HG02798 (cell line): ENCODE data around the gene NAP1L1.

Source experiments
- ATAC-seq: cut with Tn5 transposase; IDR thresholded peaks from one replicate; pipeline ENCODE4 v1.9.1; 2021; ENCODE audit warnings: mild to moderate bottlenecking; ENCODE audit not compliant: unreplicated experiment, poor library complexity

Gene NAP1L1

DNA sequence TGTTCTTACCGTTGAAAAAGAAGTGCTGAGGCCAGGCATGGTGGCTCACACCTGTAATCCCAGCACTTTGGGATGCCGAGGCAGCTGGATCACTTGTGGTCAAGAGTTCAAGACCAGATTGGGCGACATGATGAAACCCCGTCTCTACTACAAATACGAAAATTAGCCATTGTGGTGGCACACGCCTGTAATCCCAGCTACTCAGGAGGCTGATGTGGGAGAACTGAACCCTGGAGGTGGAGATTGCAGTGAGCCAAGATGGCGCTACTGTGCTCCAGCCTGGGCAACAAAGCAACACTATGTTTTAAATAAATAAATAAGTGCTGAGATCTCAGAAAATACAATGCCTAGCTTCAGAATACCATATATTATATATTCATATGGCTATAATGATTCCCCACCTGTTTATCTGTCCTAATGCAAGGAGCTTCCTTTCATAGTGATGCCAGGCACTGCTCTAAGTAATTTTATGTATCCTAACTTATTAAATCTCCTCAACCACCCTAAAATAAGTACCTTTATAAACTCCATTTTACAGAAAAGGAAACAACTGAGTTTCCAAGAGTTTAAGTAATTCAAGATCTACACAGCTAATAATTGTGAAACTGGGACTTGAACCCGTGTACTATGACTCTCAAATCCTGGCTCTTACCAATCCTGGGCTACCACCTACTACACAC is 60.2 kb downstream of the NAP1L1 start:
- ATAC-seq, result no peak

GRCh38 chr12:76023069-76023690 is 61.3 kb downstream of the NAP1L1 start:
- ATAC-seq, result no peak

GRCh38 chr12:76022506-76022905 is 62.0 kb downstream of the NAP1L1 start:
- no peak for ATAC-seq

DNA sequence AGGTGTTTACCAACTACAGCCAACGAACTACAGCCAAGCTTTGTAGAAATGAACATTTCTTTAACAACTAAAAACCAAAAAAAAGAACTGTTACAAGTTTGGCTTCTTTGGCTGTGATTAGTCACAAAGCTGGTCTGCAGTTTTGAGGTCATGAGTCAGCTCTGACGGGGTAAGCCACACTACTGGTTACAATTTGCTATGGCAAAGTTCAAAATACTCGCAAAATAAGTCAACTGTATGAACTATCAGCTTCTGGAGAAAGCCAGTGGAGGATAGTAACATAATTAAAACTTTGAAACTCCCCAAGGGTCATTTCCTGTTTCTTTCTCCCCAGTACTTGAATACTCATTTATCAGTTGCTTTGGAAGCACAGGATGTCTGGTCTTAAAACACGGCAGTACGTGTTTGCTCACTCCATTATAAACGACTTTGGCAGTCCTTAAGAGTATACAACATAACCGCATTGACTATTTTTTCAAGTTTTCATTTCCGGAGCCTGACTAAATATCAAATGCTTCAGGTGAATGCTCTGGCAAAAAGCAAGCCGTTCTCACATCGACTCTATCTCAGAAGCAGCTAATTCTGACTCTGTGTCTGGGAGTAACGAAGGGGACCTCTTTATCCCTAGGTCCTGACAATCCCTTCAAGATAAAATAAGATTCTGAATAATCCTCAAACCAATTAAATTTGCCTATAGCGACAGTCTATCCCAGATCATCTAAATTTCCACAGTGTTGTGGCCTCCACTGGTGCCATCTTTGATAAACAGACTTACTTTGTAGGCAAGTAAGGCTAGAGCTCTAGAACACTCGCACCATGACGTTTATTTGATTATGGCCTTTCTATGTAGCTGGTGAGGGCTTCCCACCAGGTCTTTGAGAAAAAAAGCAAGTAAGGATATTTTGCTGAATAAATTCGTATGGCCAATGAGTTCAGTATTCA is 63.5 kb downstream of the NAP1L1 start:
- ATAC-seq, result peak; percentile 53

- peak; percentile 59 for ATAC-seq
Observed at GRCh38 chr12:76020281-76020680, 64.2 kb downstream of the NAP1L1 start.

GRCh38 chr12:76018672-76019071 is 65.8 kb downstream of the NAP1L1 start:
- no peak for ATAC-seq

GRCh38 chr12:76018111-76018510 is 66.4 kb downstream of the NAP1L1 start:
- no peak for ATAC-seq

- ATAC-seq, result no peak
Observed at GRCh38 chr12:76014007-76014406, 70.5 kb downstream of the NAP1L1 start.

DNA sequence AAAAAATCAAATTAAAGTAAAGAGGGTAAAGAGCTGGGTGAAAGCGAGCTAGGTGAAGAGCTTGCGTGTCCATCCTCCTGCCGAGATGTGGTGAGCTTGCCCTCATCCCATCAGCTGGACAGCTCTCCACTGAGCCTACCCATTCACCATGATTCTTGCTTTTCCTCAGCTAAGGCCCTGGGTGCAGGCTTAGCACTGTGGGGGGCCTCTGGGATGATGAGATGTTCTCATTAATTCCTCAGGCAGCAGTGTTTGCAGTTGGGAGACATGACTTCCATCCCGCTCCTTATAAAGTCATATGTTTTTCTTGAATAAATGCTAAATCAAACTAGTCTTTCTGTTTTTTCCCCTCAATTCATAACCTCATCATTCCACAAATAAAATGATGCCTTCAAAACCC is 70.9 kb downstream of the NAP1L1 start:
- ATAC-seq, result no peak

- ATAC-seq, result no peak
Observed at GRCh38 chr12:76012644-76013043, 71.8 kb downstream of the NAP1L1 start.

DNA sequence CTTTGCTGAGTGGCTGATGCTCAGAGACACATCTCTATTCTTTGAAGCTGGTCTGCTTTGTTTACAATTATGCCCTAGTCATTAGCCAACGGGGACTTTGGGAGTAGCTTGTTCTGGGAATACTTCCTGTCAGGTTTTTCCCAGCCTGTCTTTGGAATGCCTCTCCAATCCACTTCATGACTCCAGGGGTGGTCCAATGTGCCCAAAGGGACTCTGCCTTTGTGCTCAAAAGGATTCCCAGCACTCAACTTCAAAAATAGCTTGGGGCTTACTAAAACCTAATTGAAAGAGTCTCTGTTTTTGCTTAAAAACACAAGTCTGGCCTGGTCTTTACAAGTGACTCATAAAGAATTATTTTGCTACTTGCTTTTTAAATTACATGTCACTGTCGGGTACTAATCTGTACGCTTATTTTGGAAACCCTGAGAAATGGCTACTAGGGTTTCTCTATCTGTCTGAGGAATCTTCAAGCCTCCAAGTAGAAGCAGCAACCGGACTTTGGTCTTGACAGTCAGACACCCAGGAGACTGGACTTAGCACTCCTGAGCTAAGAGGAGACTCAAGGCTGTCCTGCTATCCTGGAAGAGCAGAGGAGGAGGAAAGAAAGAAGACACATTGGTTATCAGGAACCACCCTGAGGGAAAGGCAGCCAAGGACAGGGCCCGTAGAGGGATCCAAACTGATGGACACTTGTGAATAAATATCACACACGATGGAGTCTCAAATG is 73.6 kb downstream of the NAP1L1 start:
- no peak for ATAC-seq

GRCh38 chr12:76008428-76008827 is 76.1 kb downstream of the NAP1L1 start:
- no peak for ATAC-seq

DNA sequence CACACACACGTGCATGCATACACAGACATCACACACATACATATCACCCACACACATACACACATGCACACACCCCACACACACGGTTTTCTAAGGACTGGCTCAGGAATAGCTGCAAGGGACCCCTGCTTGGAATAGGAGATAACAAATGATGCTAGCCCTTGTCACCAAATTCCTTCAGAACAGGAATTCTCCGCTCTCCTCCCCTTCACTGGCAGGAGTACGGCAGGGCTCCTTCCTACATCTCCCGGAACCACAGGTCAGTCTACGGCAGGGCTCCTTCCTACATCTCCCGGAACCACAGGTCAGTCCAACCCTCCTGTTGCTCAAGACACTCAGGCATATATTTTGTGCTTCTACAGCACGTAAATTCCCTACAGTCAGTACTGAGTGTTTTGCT is 76.8 kb downstream of the NAP1L1 start:
- ATAC-seq, result no peak

DNA sequence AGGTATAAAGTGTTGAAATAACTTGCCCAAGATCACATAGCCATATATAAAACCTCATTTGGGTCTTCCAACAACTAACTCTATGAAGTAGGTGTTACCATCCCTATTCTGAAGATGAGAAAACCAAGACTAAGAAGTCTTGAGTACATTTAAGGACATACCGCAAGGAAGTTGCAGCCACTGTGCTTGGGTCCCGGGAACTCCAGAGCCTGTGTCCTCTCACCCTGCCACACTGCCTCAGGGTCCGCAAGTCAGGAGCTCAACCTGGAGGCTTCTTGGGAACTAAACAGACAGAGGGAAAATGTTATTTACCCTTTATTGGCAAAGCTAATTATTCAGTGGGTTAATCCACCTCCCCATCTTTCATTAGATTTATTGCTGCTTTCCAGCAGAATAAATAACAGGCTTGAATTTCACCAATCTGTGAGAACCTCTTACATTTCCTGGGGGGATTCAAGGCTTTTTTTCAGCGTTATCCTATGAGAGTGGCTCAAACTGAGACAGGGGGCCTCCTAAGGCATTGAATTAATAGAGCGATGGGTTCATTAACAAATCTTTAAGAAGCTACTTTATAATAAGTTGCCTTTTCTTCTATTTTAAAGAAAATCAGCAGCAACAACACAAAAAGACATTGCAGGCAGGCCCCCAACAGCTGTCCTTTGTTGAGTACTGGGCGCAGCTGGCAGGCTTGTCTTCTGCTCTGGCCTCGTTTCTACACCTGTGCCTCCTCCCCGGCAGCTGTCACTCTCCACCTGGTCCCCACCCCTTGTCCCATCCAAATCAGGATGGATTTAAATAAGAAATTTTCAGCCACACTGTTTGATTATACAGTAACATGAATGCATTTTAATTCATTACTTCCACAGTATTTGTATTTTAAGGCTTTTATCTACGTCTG is 78.2 kb downstream of the NAP1L1 start:
- no peak for ATAC-seq

- no peak for ATAC-seq
Observed at GRCh38 chr12:76003355-76003638, 81.2 kb downstream of the NAP1L1 start.

DNA sequence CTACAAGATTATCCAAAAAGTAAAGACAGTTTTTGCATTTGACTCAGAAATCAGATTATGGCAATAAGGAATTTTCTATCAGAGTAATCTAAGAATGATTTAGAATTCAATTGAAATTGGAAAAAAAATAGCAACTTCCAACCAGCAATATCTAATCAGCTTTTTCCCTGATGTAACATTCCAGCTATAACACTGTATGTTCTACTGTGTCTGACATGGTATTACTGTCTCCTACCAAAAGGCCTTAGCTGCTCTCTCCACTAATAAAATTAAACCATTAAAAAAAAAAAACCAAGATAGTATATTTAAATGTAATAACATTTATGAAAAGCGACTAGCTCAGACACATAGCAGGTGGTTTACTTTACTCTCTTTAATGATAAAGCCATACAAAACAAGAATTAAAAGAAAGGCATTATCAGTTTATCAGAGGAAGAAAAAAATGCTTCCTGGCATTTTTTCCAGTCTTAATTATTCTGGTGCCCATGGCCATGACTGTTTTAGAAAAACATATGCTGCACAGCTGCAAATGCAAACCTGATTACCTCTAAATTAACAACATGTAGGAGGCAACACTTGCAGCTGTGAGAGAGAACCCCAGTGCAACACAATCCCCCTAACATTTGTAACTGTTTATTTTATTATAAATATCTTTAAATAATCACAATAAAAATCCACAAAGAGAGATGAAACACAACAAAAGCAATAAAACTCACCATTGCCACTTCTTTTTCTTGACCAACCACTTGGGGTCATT is 81.7 kb downstream of the NAP1L1 start:
- ATAC-seq, result no peak

DNA sequence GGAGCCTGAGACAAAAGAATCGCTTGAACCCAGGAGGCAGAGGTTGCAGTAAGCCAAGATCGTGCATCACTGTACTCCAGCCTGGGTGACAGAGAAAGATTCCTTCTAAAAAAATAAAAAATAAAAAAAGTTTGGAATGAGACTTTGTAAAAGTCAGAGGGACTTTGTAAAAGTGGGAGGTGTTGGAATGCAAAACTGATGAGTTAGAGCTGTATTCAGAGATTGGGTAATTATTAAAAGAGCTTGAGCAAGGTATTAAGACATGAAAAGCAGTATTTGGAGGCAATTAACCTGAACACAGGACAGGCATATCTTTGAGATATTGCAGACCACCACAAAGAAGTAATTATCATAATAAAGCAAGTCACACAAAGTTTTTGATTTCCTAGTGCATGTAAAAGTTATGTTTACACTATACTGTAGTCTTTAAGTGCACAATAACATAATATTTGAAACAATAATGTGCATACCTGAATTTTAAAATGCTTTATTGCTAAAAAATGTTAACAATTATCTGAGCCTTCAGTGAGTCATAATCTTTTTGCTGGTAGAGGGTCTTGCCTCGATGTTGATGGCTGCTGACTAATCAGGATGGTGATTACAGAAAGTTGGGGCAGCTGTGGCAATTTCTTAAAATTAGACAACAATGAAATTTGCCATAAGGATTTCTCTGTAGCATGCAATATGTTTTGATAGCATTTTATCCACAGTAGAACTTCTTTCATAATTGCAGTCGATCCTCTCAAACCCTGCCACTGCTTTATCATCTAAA is 86.0 kb downstream of the NAP1L1 start:
- no peak for ATAC-seq

DNA sequence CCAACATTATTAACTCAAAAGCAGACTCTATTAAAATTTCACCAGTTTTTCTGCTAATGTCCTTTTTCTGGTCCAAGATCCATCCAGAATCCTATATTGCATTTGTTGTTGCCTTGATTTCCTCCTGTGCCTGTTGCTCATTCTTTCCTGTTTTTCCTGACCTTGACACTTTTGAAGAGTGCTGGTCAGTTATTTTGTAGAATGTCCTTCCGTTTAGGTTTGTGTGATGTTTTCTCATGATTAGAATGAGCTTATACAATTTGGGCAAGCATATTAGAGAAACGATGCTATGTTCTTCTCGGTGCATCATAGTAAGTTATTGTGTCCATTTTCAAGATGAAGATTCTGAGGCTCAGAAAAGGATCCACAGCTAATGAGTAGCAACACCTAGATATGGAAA is 86.8 kb downstream of the NAP1L1 start:
- ATAC-seq, result no peak
